Measurements from ENCODE around the gene THTPA. TPM values are rescaled to one million over a fixed set of nuclear protein-coding genes. Genes with fewer than 3 reads are reported as not detected.
"Not testable (repeated sequence)": the region's sequence is repeated elsewhere in the genome, so short reads cannot be mapped to it uniquely, and the experiment has no call there.

THTPA gene
- total and polyA plus RNA-seq, 2 of the 4 experiments (the other 2 are of a cell fraction), result 5.0 to 9.2 TPM

DNA sequence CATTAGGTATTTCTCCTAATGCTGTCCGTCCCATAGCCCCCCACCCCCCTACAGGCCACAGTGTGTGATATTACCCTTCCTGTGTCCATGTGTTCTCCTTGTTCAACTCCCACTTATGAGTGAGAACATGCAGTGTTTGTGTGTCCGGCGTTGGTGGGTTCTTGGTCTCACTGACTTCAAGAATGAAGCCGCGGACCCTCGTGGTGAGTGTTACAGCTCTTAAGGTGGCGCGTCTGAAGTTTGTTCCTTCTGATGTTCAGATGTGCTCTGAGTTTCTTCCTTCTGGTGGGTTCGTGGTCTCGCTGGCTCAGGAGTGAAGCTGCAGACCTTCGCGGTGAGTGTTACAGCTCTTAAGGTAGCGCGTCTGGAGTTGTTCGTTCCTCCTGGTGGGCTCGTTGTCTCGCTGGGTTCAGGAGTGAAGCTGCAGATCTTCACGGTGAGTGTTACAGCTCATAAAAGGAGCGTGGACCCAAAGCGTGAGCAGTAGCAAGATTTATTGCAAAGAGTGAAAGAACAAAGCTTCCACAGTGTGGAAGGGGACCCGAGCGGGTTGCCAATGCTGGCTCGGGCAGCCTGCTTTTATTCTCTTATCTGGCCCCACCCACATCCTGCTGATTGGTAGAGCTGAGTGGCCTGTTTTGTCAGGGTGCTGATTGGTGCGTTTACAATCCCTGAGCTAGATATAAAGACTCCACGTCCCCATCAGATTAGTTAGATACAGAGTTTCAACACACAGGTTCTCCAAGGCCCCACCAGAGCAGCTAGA lies 27.9 kb downstream of the THTPA start:
- H2AK9ac ChIP-seq (replicated peaks; ENCODE audit: low read depth, low read length, poor library complexity); H3K27ac ChIP-seq (ENCODE audit: insufficient read depth, low read length); H3K18ac ChIP-seq (ENCODE audit: low read depth, low read length); ATAC-seq (ENCODE audit: low read depth); H3K56ac ChIP-seq (ENCODE audit: extremely low read depth, insufficient read depth, low read length); H3K23ac ChIP-seq (ENCODE audit: low read depth, low read length); BruUV-seq (replicated peaks); H3K4me3 ChIP-seq (ENCODE audit: insufficient read depth, low read depth, low read length); H4K20me1 ChIP-seq (ENCODE audit: insufficient read depth, low read length); intact Hi-C loops (cut with micrococcal nuclease); in situ Hi-C loops (cut with MboI; ENCODE audit: low sequenced_read_pairs); H2BK20ac ChIP-seq (ENCODE audit: low read depth, low read length); H3K9ac ChIP-seq (ENCODE audit: low read depth, low read length); DNase-seq; H2AFZ ChIP-seq (replicated peaks; ENCODE audit: low read length, poor library complexity); H3K36me3 ChIP-seq (ENCODE audit: control insufficient read depth, insufficient read depth, low read length); H4K8ac ChIP-seq (ENCODE audit: low read depth in 2 of 2, low read length in 2 of 2); H3K14ac ChIP-seq (replicated peaks; ENCODE audit: low read depth, low read length); H3K4ac ChIP-seq (ENCODE audit: low read depth, low read length); POLR2A ChIA-PET (ENCODE audit: unreplicated experiment); H2BK120ac ChIP-seq (ENCODE audit: low read depth, low read length); H4K91ac ChIP-seq (ENCODE audit: insufficient read depth, low read depth, low read length); dilution Hi-C loops (cut with HindIII; ENCODE audit: low sequenced_read_pairs, unreplicated experiment); H3K9me3 ChIP-seq (ENCODE audit: control insufficient read depth, insufficient read depth, low read length); H3K79me1 ChIP-seq (ENCODE audit: low read depth in 1 of 2, low read length in 2 of 2); CTCF ChIA-PET; H2BK5ac ChIP-seq (ENCODE audit: low read depth, low read length, poor library complexity, severe bottlenecking); H4K5ac ChIP-seq (ENCODE audit: low read depth, low read length); H2AK5ac ChIP-seq (ENCODE audit: low read depth, low read length); H3K4me2 ChIP-seq (ENCODE audit: low read depth, low read length); H3K9me1 ChIP-seq (ENCODE audit: insufficient read depth, low read length); H3K4me1 ChIP-seq (ENCODE audit: control insufficient read depth, insufficient read depth, low read length); H2BK15ac ChIP-seq (ENCODE audit: low read depth, low read length): not testable (repeated sequence)
- peaks cover 13% of the 10 kb centered on the region for H3K27me3 ChIP-seq (ENCODE audit: control insufficient read depth, insufficient read depth, low read length)
- WGBS, 2 experiments (ENCODE audit: extremely low coverage in 2 of 2, insufficient read length in 1 of 2), result 89% methylated on average over 7 of the region's 25 CpGs; no CpG with 5 or more reads in 1 of the 2 experiments

DNA sequence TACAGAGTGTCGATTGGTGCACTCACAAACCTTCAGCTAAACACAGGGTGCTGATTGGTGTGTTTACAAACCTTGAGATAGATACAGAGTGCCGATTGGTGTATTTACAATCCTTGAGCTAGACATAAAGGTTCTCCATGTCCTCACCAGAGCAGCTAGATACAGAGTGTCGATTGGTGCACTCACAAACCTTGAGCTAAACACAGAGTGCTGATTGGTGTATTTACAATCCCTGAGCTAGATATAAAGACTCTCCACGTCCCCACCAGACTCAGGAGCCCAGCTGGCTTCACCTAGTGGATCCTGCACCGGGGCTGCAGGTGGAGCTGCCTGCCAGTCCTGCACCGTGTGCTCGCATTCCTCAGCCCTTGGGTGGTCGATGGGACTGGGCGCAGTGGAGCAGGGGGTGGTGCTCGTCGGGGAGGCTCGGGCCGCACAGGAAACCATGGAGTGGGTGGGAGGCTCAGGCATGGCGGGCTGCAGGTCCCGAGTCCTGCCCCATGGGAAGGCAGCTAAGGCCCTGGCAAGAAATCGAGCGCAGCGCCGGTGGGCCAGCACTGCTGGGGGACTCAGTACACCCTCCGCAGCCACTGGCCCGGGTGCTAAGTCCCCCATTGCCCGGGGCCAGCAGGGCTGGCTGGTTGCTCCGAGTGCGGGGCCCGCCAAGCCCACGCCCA lies 28.6 kb downstream of the THTPA start:
- H3K18ac ChIP-seq (ENCODE audit: low read depth, low read length); H2AFZ ChIP-seq (replicated peaks; ENCODE audit: low read length, poor library complexity); H3K56ac ChIP-seq (ENCODE audit: extremely low read depth, insufficient read depth, low read length); H3K9me3 ChIP-seq (ENCODE audit: control insufficient read depth, insufficient read depth, low read length); H2BK20ac ChIP-seq (ENCODE audit: low read depth, low read length); H3K4me3 ChIP-seq (ENCODE audit: insufficient read depth, low read depth, low read length); H3K14ac ChIP-seq (replicated peaks; ENCODE audit: low read depth, low read length); intact Hi-C loops (cut with micrococcal nuclease); H3K4me1 ChIP-seq (ENCODE audit: control insufficient read depth, insufficient read depth, low read length); DNase-seq; BruUV-seq (replicated peaks); in situ Hi-C loops (cut with MboI; ENCODE audit: low sequenced_read_pairs); H3K36me3 ChIP-seq (ENCODE audit: control insufficient read depth, insufficient read depth, low read length); H4K20me1 ChIP-seq (ENCODE audit: insufficient read depth, low read length); H3K79me1 ChIP-seq (ENCODE audit: low read depth in 1 of 2, low read length in 2 of 2); CTCF ChIA-PET; H4K91ac ChIP-seq (ENCODE audit: insufficient read depth, low read depth, low read length); H2BK15ac ChIP-seq (ENCODE audit: low read depth, low read length); H4K5ac ChIP-seq (ENCODE audit: low read depth, low read length); H2BK120ac ChIP-seq (ENCODE audit: low read depth, low read length); H2AK5ac ChIP-seq (ENCODE audit: low read depth, low read length); dilution Hi-C loops (cut with HindIII; ENCODE audit: low sequenced_read_pairs, unreplicated experiment); ATAC-seq (ENCODE audit: low read depth); H2BK5ac ChIP-seq (ENCODE audit: low read depth, low read length, poor library complexity, severe bottlenecking); H3K9ac ChIP-seq (ENCODE audit: low read depth, low read length); H3K23ac ChIP-seq (ENCODE audit: low read depth, low read length); H2AK9ac ChIP-seq (replicated peaks; ENCODE audit: low read depth, low read length, poor library complexity); POLR2A ChIA-PET (ENCODE audit: unreplicated experiment); H3K9me1 ChIP-seq (ENCODE audit: insufficient read depth, low read length); H3K4ac ChIP-seq (ENCODE audit: low read depth, low read length); H3K4me2 ChIP-seq (ENCODE audit: low read depth, low read length); H3K27me3 ChIP-seq (ENCODE audit: control insufficient read depth, insufficient read depth, low read length); H3K27ac ChIP-seq (ENCODE audit: insufficient read depth, low read length); H4K8ac ChIP-seq (ENCODE audit: low read depth in 2 of 2, low read length in 2 of 2): not testable (repeated sequence)
- 70% methylated on average over 7 of the region's 26 CpGs; no CpG with 5 or more reads in 1 of the 2 experiments for whole genome bisulfite sequencing, 2 experiments (ENCODE audit: extremely low coverage in 2 of 2, insufficient read length in 1 of 2)

All from IMR-90 (cell line).